ENCODE results near the gene ZBTB46.
A peak's percentile ranks its signal among the peaks of the same experiment; 100 is the strongest.

- no peak for TF ChIP-seq CTCF (IDR thresholded peaks at IDR 0.05)
- peak; percentile 64 to 70 for TF ChIP-seq POLR2A (IDR thresholded peaks at IDR 0.05)
Observed at GRCh38 chr20:63740627-63741353, 90.3 kb downstream of the ZBTB46 start.

Measured in sigmoid colon (tissue), 3 donors.